ENCODE data around the gene RPP21.

GRCh38 chr6:30386166-30386565, 41.2 kb downstream of the RPP21 start:
- TF ChIP-seq CTCF (IDR thresholded peaks at IDR 0.05) (no peak), ZFX (IDR thresholded peaks at IDR 0.05; ENCODE audit: borderline replicate concordance) (no peak)
